GM23338 (cell line): ENCODE results near the gene FCRL5. TPM values are rescaled to one million over a fixed set of nuclear protein-coding genes. Genes with fewer than 3 reads are reported as not detected.

Experiments
- ATAC-seq: fragments of 200-7000 bp; cut with Tn5 transposase; 3 replicates; pipeline ENCODE4 v1.9.1; 2020
- DNase-seq: peaks from one replicate; pipeline ENCODE4 v3.0.0-alpha.2; 2015; ENCODE audit warnings: low spot score
- H2AFZ ChIP-seq: fragments of 200-600 bp; sonication (generic); 2 replicates; pipeline ENCODE4 v1.8.0; 2016; ENCODE audit warnings: antibody characterized with exemption, mild to moderate bottlenecking, moderate library complexity
- H3F3A ChIP-seq: fragments of 200-600 bp; sonication (generic); replicated peaks from 2 replicates; pipeline ENCODE4 v1.8.0; 2017; ENCODE audit warnings: antibody characterized with exemption, mixed run types, low read depth
- H3K27ac ChIP-seq: fragments of 200-600 bp; sonication (generic); 2 replicates; pipeline ENCODE4 v1.6.1; 2016; ENCODE audit warnings: low read depth
- H3K27me3 ChIP-seq: fragments of 200-600 bp; sonication (generic); 2 replicates; pipeline ENCODE4 v1.8.0; 2016; ENCODE audit warnings: mild to moderate bottlenecking, mixed run types, moderate library complexity; ENCODE audit not compliant: insufficient read depth
- H3K36me3 ChIP-seq: fragments of 200-600 bp; sonication (generic); 2 replicates; pipeline ENCODE4 v1.8.0; 2016; ENCODE audit warnings: mild to moderate bottlenecking; ENCODE audit not compliant: insufficient read depth
- H3K4me1 ChIP-seq: fragments of 200-600 bp; sonication (generic); 2 replicates; pipeline ENCODE4 v1.8.0; 2016; ENCODE audit warnings: mild to moderate bottlenecking, moderate library complexity; ENCODE audit not compliant: insufficient read depth
- H3K4me2 ChIP-seq: fragments of 200-600 bp; sonication (generic); 2 replicates; pipeline ENCODE4 v1.7.1; 2017; ENCODE audit warnings: mixed run types
- H3K4me3 ChIP-seq: fragments of 200-600 bp; sonication (generic); 2 replicates; pipeline ENCODE4 v1.6.1; 2016; ENCODE audit warnings: mixed run types
- H3K79me2 ChIP-seq: fragments of 200-600 bp; sonication (generic); replicated peaks from 2 replicates; pipeline ENCODE4 v1.8.0; 2017; ENCODE audit warnings: mild to moderate bottlenecking; ENCODE audit not compliant: insufficient read depth
- H3K9me2 ChIP-seq: fragments of 200-600 bp; sonication (generic); 2 replicates; pipeline ENCODE4 v1.8.0; 2017; ENCODE audit not compliant: insufficient read depth
- H4K20me1 ChIP-seq: fragments of 200-600 bp; sonication (generic); replicated peaks from 2 replicates; pipeline ENCODE4 v1.8.0; 2017; ENCODE audit warnings: mild to moderate bottlenecking; ENCODE audit not compliant: insufficient read depth
- H3K27ac Mint-ChIP-seq: 2 replicates; pipeline ENCODE4 v1.8.0; 2020; ENCODE audit warnings: inconsistent platforms, mild to moderate bottlenecking, moderate library complexity, mixed read lengths
- H3K27me3 Mint-ChIP-seq: 3 replicates; pipeline ENCODE4 v1.8.0; 2022; ENCODE audit warnings: low read depth, mild to moderate bottlenecking, moderate library complexity, mixed read lengths, inconsistent platforms; ENCODE audit not compliant: insufficient read depth, poor library complexity
- H3K36me3 Mint-ChIP-seq: 3 replicates; pipeline ENCODE4 v1.8.0; 2021; ENCODE audit warnings: low read depth, mild to moderate bottlenecking, inconsistent platforms, moderate library complexity, mixed read lengths
- H3K4me1 Mint-ChIP-seq: 3 replicates; pipeline ENCODE4 v1.8.0; 2020; ENCODE audit warnings: mild to moderate bottlenecking, inconsistent platforms, mixed read lengths
- H3K4me3 Mint-ChIP-seq: 3 replicates; pipeline ENCODE4 v1.8.0; 2021; ENCODE audit warnings: moderate library complexity, mild to moderate bottlenecking, inconsistent platforms, mixed read lengths
- H3K9me3 Mint-ChIP-seq: 3 replicates; pipeline ENCODE4 v1.8.0; 2020; ENCODE audit warnings: moderate library complexity, mild to moderate bottlenecking, inconsistent platforms, mixed read lengths
- EZH2 ChIP-seq: fragments of 200-600 bp; sonication (generic); IDR thresholded peaks from one replicate; pipeline ENCODE4 v1.8.0; 2017; ENCODE audit warnings: antibody characterized with exemption, mild to moderate bottlenecking, low read depth; ENCODE audit not compliant: unreplicated experiment
- EZH2phosphoT487 ChIP-seq: fragments of 200-600 bp; sonication (generic); IDR thresholded peaks from one replicate; pipeline ENCODE4 v1.8.1; 2018; ENCODE audit warnings: antibody characterized with exemption; ENCODE audit not compliant: unreplicated experiment
- NANOG ChIP-seq: IDR thresholded peaks from 2 replicates; pipeline ENCODE4 v1.6.1; 2016; ENCODE audit warnings: antibody characterized with exemption, borderline replicate concordance
- POLR2AphosphoS5 ChIP-seq: IDR thresholded peaks from 2 replicates; pipeline ENCODE4 v1.6.1; 2016; ENCODE audit warnings: antibody characterized with exemption, low read depth
- STAT1 ChIP-seq: IDR thresholded peaks from one replicate; pipeline ENCODE4 v1.6.1; 2016; ENCODE audit warnings: antibody characterized with exemption; ENCODE audit not compliant: unreplicated experiment
- ZNF114 ChIP-seq: fragments of 250-450 bp; sonication (Bioruptor Pico); IDR thresholded peaks from 2 replicates; pipeline ENCODE4 v1.5.0; 2020; ENCODE audit warnings: mild to moderate bottlenecking, moderate library complexity
- ZNF331 ChIP-seq: fragments of 250-450 bp; sonication (Bioruptor Pico); IDR thresholded peaks from 2 replicates; pipeline ENCODE4 v1.5.0; 2020; ENCODE audit warnings: low read depth, mild to moderate bottlenecking, moderate library complexity
- polyA plus RNA-seq: library from polyadenylated mRNA; unstranded; fragments of >200 nt; fragmentation: Nextera tagmentation; extraction: Ambion mirVana; gene quantifications from 2 replicates; pipeline ENCODE4 v1.2.1, GENCODE V29; 2016
- total RNA-seq: library from RNA; depleted of rRNA; stranded (reverse); fragments of >200 nt; shearing (Covaris generic); gene quantifications from 2 replicates; pipeline ENCODE4 v1.2.3, GENCODE V29; 2014
- TF ChIP-seq, protein P1 (sequence below): IDR thresholded peaks from one replicate; pipeline ENCODE4 v1.6.1; 2018; ENCODE audit warnings: antibody characterized with exemption; ENCODE audit not compliant: unreplicated experiment
- TF ChIP-seq, protein P2 (sequence below), 2 experiments: fragments of 200-600 bp in 1 of 2; sonication (generic) in 1 of 2; conservative IDR thresholded peaks; 2 replicates each; pipeline versions ENCODE4 v1.5.1 to v1.6.1; 2016 to 2017; ENCODE audit warnings: antibody characterized with exemption in 2 of 2, low read depth in 2 of 2, mild to moderate bottlenecking in 2 of 2, moderate library complexity in 1 of 2
- TF ChIP-seq, protein P3 (sequence below): fragments of 250-450 bp; sonication (Bioruptor Pico); IDR thresholded peaks from 2 replicates; pipeline ENCODE4 v1.5.0; 2020; ENCODE audit warnings: mild to moderate bottlenecking, moderate library complexity

Gene FCRL5
- total and polyA plus RNA-seq, 2 experiments from 2014 or later = 0.79 to 2.8 TPM

DNA sequence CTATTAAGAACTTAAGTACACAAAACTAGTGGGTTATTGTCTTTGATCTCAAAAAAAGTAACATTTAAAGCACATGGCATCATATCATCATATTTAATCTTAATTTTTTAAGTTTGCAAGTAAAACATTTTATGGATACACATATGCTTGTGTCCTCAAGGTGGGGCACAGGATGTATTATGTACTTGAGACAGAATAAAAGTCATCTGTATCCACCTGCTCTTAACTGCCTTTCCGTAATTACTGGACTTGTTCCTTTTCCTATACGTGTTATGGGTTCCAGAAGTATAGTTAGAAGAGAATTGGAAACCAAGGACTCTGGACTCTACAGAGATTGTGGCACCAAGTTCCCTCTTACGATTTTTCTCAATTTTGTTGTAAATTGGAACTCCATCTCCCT lies 79.4 kb downstream of the FCRL5 start (continued):
- TF ChIP-seq, protein P1, sequence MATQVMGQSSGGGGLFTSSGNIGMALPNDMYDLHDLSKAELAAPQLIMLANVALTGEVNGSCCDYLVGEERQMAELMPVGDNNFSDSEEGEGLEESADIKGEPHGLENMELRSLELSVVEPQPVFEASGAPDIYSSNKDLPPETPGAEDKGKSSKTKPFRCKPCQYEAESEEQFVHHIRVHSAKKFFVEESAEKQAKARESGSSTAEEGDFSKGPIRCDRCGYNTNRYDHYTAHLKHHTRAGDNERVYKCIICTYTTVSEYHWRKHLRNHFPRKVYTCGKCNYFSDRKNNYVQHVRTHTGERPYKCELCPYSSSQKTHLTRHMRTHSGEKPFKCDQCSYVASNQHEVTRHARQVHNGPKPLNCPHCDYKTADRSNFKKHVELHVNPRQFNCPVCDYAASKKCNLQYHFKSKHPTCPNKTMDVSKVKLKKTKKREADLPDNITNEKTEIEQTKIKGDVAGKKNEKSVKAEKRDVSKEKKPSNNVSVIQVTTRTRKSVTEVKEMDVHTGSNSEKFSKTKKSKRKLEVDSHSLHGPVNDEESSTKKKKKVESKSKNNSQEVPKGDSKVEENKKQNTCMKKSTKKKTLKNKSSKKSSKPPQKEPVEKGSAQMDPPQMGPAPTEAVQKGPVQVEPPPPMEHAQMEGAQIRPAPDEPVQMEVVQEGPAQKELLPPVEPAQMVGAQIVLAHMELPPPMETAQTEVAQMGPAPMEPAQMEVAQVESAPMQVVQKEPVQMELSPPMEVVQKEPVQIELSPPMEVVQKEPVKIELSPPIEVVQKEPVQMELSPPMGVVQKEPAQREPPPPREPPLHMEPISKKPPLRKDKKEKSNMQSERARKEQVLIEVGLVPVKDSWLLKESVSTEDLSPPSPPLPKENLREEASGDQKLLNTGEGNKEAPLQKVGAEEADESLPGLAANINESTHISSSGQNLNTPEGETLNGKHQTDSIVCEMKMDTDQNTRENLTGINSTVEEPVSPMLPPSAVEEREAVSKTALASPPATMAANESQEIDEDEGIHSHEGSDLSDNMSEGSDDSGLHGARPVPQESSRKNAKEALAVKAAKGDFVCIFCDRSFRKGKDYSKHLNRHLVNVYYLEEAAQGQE = no peak
- TF ChIP-seq NANOG (no peak), STAT1 (no peak), EZH2phosphoT487 (no peak), ZNF114 (no peak), POLR2AphosphoS5 (no peak), ZNF331 (CRISPR knock-in tag) (no peak), EZH2 (no peak)
- TF ChIP-seq, protein P2, sequence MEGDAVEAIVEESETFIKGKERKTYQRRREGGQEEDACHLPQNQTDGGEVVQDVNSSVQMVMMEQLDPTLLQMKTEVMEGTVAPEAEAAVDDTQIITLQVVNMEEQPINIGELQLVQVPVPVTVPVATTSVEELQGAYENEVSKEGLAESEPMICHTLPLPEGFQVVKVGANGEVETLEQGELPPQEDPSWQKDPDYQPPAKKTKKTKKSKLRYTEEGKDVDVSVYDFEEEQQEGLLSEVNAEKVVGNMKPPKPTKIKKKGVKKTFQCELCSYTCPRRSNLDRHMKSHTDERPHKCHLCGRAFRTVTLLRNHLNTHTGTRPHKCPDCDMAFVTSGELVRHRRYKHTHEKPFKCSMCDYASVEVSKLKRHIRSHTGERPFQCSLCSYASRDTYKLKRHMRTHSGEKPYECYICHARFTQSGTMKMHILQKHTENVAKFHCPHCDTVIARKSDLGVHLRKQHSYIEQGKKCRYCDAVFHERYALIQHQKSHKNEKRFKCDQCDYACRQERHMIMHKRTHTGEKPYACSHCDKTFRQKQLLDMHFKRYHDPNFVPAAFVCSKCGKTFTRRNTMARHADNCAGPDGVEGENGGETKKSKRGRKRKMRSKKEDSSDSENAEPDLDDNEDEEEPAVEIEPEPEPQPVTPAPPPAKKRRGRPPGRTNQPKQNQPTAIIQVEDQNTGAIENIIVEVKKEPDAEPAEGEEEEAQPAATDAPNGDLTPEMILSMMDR (conservative IDR thresholded peaks at IDR 0.05; ENCODE audit: low read depth in 2 of 2) = no peak

DNA sequence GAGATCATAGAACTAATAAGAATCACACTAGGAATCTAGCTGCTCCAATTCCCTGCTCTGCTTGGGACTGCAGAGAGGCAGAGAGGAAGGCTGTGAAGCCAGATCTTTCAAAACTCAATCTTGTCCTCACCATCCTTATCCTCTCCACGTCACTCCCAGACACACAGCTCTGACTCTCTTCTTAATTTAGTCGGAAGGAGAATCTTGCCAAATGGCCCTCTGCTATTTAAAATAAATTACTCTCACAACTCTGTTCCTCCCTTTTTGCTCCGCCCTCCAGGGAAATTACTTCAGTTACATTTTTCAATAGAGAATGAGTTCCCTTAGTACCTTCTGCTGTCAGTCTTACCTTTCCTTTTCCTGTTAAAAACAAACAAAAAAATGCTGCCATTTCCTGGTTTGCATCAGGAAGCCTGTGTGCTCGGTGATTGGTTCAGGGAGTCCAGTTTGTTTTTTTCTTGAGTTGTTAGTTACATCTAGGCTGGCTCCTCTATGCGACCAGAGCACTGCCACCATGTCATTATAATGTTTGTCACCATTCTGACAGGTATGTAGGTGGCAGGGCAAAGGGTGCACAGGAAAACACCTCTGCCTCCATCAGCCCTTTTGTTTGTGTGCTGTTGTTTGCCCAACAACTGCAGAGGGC lies 80.1 kb downstream of the FCRL5 start:
- Histone ChIP-seq H3K36me3 (no peaks in the 10 kb centered on the region), H3K9me2 (peaks cover 3% of the 10 kb centered on the region; the same call in 1 of the 2 replicates), H3K27me3 (no peaks in the 10 kb centered on the region; the same call in 1 of the 2 replicates), H3K27ac (no peak overlapping the region), H2AFZ (peak overlapping the region; percentile 97), H3F3A (no peaks in the 10 kb centered on the region), H3K4me3 (no peak overlapping the region), H3K79me2 (no peaks in the 10 kb centered on the region), H3K4me2 (peak overlapping the region; percentile 59; the same call in 1 of the 2 replicates), H4K20me1 (no peaks in the 10 kb centered on the region), H3K4me1 (peaks cover 36% of the 10 kb centered on the region)
- DNase-seq (no peak), ATAC-seq (peak; percentile 34; the same call in 1 of the 3 replicates)
- Mint-ChIP-seq H3K27me3 (peaks cover 6% of the 10 kb centered on the region), H3K36me3 (peaks cover 4% of the 10 kb centered on the region; the same call in 1 of the 3 replicates), H3K27ac (no peak overlapping the region), H3K4me1 (peaks cover 24% of the 10 kb centered on the region), H3K9me3 (peaks cover 14% of the 10 kb centered on the region; the same call in 2 of the 3 replicates), H3K4me3 (no peak overlapping the region)
- TF ChIP-seq, protein P2 (conservative IDR thresholded peaks at IDR 0.05; ENCODE audit: low read depth in 2 of 2) = no peak
- TF ChIP-seq NANOG = no peak
- TF ChIP-seq EZH2 = no peak
- TF ChIP-seq, protein P3, sequence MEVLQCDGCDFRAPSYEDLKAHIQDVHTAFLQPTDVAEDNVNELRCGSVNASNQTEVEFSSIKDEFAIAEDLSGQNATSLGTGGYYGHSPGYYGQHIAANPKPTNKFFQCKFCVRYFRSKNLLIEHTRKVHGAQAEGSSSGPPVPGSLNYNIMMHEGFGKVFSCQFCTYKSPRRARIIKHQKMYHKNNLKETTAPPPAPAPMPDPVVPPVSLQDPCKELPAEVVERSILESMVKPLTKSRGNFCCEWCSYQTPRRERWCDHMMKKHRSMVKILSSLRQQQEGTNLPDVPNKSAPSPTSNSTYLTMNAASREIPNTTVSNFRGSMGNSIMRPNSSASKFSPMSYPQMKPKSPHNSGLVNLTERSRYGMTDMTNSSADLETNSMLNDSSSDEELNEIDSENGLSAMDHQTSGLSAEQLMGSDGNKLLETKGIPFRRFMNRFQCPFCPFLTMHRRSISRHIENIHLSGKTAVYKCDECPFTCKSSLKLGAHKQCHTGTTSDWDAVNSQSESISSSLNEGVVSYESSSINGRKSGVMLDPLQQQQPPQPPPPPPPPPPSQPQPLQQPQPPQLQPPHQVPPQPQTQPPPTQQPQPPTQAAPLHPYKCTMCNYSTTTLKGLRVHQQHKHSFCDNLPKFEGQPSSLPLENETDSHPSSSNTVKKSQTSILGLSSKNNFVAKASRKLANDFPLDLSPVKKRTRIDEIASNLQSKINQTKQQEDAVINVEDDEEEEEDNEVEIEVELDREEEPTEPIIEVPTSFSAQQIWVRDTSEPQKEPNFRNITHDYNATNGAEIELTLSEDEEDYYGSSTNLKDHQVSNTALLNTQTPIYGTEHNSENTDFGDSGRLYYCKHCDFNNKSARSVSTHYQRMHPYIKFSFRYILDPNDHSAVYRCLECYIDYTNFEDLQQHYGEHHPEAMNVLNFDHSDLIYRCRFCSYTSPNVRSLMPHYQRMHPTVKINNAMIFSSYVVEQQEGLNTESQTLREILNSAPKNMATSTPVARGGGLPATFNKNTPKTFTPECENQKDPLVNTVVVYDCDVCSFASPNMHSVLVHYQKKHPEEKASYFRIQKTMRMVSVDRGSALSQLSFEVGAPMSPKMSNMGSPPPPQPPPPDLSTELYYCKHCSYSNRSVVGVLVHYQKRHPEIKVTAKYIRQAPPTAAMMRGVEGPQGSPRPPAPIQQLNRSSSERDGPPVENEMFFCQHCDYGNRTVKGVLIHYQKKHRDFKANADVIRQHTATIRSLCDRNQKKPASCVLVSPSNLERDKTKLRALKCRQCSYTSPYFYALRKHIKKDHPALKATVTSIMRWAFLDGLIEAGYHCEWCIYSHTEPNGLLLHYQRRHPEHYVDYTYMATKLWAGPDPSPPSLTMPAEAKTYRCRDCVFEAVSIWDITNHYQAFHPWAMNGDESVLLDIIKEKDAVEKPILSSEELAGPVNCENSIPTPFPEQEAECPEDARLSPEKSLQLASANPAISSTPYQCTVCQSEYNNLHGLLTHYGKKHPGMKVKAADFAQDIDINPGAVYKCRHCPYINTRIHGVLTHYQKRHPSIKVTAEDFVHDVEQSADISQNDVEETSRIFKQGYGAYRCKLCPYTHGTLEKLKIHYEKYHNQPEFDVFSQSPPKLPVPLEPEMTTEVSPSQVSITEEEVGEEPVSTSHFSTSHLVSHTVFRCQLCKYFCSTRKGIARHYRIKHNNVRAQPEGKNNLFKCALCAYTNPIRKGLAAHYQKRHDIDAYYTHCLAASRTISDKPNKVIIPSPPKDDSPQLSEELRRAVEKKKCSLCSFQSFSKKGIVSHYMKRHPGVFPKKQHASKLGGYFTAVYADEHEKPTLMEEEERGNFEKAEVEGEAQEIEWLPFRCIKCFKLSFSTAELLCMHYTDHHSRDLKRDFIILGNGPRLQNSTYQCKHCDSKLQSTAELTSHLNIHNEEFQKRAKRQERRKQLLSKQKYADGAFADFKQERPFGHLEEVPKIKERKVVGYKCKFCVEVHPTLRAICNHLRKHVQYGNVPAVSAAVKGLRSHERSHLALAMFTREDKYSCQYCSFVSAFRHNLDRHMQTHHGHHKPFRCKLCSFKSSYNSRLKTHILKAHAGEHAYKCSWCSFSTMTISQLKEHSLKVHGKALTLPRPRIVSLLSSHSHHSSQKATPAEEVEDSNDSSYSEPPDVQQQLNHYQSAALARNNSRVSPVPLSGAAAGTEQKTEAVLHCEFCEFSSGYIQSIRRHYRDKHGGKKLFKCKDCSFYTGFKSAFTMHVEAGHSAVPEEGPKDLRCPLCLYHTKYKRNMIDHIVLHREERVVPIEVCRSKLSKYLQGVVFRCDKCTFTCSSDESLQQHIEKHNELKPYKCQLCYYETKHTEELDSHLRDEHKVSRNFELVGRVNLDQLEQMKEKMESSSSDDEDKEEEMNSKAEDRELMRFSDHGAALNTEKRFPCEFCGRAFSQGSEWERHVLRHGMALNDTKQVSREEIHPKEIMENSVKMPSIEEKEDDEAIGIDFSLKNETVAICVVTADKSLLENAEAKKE = no peak
- no peak for TF ChIP-seq EZH2phosphoT487
- TF ChIP-seq POLR2AphosphoS5 = no peak
- TF ChIP-seq STAT1 = no peak
